Measurements from ENCODE around the gene ZNF804A. TPM values are rescaled to one million over a fixed set of nuclear protein-coding genes. Genes with fewer than 3 reads are reported as not detected.

Gene ZNF804A
- total and polyA plus RNA-seq, 2 of the 8 experiments (the other 6 are each of a cell fraction or from before 2014, with no cell fraction given): 0.02 TPM; not detected in 1

DNA sequence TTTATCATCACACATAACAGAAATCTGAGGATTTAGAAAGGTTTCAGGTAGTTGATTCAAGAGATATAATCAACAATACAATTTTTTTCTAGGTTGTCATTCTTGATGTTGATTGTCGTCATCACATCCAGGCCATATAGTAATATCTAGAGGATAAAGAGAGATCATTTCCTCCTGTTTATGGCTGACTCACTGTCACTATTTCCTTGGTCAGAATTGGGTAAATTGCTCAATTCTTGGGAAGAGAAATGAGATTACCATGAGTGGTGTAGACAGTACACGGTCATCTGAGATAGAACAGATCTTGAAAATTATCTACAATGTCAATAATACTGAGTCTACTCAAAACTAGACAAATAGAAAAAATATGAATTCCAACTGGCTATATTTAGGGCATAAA, 78.8 kb downstream of the ZNF804A start:
- H3K79me1 ChIP-seq (ENCODE audit: low read depth, low read length): no peaks in the 10 kb centered on the region
- H3K36me3 ChIP-seq (ENCODE audit: control insufficient read depth in 2 of 4, insufficient read depth in 4 of 4, low read length in 3 of 4): no peaks in the 10 kb centered on the region
- no peak overlapping the region for H3K27ac ChIP-seq (ENCODE audit: low read depth, low read length)
- H3K23ac ChIP-seq (ENCODE audit: insufficient read length): no peak overlapping the region
- H3K79me2 ChIP-seq (ENCODE audit: control insufficient read depth in 1 of 2, insufficient read depth in 2 of 2, low read length in 2 of 2): no peaks in the 10 kb centered on the region
- H2BK5ac ChIP-seq (ENCODE audit: low read depth, low read length): no peak overlapping the region
- no peaks in the 10 kb centered on the region for H3K23me2 ChIP-seq (ENCODE audit: low read depth, low read length)
- H2BK20ac ChIP-seq (ENCODE audit: low read length): no peak overlapping the region
- H3K14ac ChIP-seq (ENCODE audit: insufficient read length): no peak overlapping the region
- no peak overlapping the region for H3K9ac ChIP-seq (replicated peaks in 1 of 4; ENCODE audit: extremely low read depth in 1 of 4, low read depth in 3 of 4, low read length in 3 of 4)
- H2BK120ac ChIP-seq (replicated peaks; ENCODE audit: low read depth, low read length): no peak overlapping the region
- no peak overlapping the region for H2AK5ac ChIP-seq (ENCODE audit: low read depth, low read length)
- no peaks in the 10 kb centered on the region; a peak in 1 of 4 replicates for H3K9me3 ChIP-seq (ENCODE audit: insufficient read depth in 2 of 2, low read depth in 1 of 2, low read length in 1 of 2)
- H4K8ac ChIP-seq (ENCODE audit: extremely low read depth, insufficient read depth, low read length): no peak overlapping the region
- H4K5ac ChIP-seq (ENCODE audit: insufficient read length, low read depth, low read length): no peak overlapping the region
- no peak overlapping the region for H3K4me2 ChIP-seq (ENCODE audit: insufficient read depth in 1 of 2, low read depth in 2 of 2, low read length in 2 of 2)
- no peak overlapping the region for H2BK12ac ChIP-seq (ENCODE audit: low read depth, low read length)
- FAIRE-seq (no peak), DNase-seq (ENCODE audit: low read depth in 1 of 2, low spot score in 2 of 2) (no peak)
- H3K56ac ChIP-seq (replicated peaks; ENCODE audit: insufficient read length, low read depth, low read length): no peak overlapping the region
- no peak overlapping the region for H4K91ac ChIP-seq (replicated peaks; ENCODE audit: insufficient read length, low read length)
- H3K4ac ChIP-seq (replicated peaks; ENCODE audit: insufficient read length, low read depth, low read length): no peak overlapping the region
- ChIA-PET CTCF (ENCODE audit: partially characterized antibody) (no interaction called here), POLR2A (ENCODE audit: partially characterized antibody) (no interaction called here)
- WGBS, 2 experiments (ENCODE audit: extremely low coverage in 1 of 2, insufficient coverage in 1 of 2, insufficient read length in 1 of 2, insufficient replicate concordance in 2 of 2, low coverage in 1 of 2, low lambda C conversion rate in 2 of 2, missing lambda C conversion rate in 1 of 2): 93% methylated on average over 2 of the region's 2 CpGs; no CpG with 5 or more reads in 1 of the 2 experiments
- no peaks in the 10 kb centered on the region for H3K4me1 ChIP-seq (replicated peaks in 1 of 4; ENCODE audit: control insufficient read depth in 3 of 4, insufficient read depth in 4 of 4, low read length in 3 of 4)
- H4K20me1 ChIP-seq (replicated peaks in 1 of 2; ENCODE audit: control insufficient read depth in 1 of 2, insufficient read depth in 2 of 2, low read length in 2 of 2): no peaks in the 10 kb centered on the region
- H2AFZ ChIP-seq (ENCODE audit: low read length): no peak overlapping the region
- H3K18ac ChIP-seq (ENCODE audit: extremely low read depth, low read length): no peak overlapping the region
- H3K27me3 ChIP-seq (replicated peaks in 1 of 4; ENCODE audit: control insufficient read depth in 3 of 4, extremely low read depth in 1 of 4, insufficient read depth in 3 of 4, low read length in 3 of 4): no peaks in the 10 kb centered on the region
- no peak for TF ChIP-seq BACH1 (IDR thresholded peaks at IDR 0.05; ENCODE audit: low read length)
- no peak for TF ChIP-seq TAF1 (IDR thresholded peaks at IDR 0.05; ENCODE audit: low read depth, low read length)
- TF ChIP-seq POLR2A (IDR thresholded peaks at IDR 0.05; ENCODE audit: control extremely low read depth in 1 of 2, low read depth in 2 of 2, low read length in 2 of 2): no peak
- TF ChIP-seq YY1 (IDR thresholded peaks at IDR 0.05; ENCODE audit: low read depth, low read length): no peak
- no peak for TF ChIP-seq RFX5 (IDR thresholded peaks at IDR 0.05; ENCODE audit: borderline replicate concordance, low read depth, low read length)
- TF ChIP-seq POU5F1 (IDR thresholded peaks at IDR 0.05; ENCODE audit: low read depth, low read length): no peak
- no peak for TF ChIP-seq FOSL1 (IDR thresholded peaks at IDR 0.05; ENCODE audit: insufficient read depth, low read depth, low read length)
- TF ChIP-seq POLR2AphosphoS5 (IDR thresholded peaks at IDR 0.05; ENCODE audit: low read depth, low read length): no peak
- no peak for TF ChIP-seq ASH2L (IDR thresholded peaks at IDR 0.05; ENCODE audit: low read length)
- no peak for TF ChIP-seq CEBPB (IDR thresholded peaks at IDR 0.05; ENCODE audit: low read depth, low read length)
- no peak for TF ChIP-seq EZH2 (IDR thresholded peaks at IDR 0.05; ENCODE audit: low read depth, low read length, severe bottlenecking)
- no peak for TF ChIP-seq NANOG (IDR thresholded peaks at IDR 0.05; ENCODE audit: insufficient read depth, low read depth, low read length, poor library complexity, severe bottlenecking)
- no peak overlapping the region for H3K4me3 ChIP-seq (ENCODE audit: extremely low read depth in 1 of 4, insufficient read depth in 2 of 4, low read depth in 3 of 4, low read length in 4 of 4)
- no peak overlapping the region for H2BK15ac ChIP-seq (ENCODE audit: low read length)

Measured in H1 (cell line).